ENCODE results near the gene STX8.

STX8 gene

DNA sequence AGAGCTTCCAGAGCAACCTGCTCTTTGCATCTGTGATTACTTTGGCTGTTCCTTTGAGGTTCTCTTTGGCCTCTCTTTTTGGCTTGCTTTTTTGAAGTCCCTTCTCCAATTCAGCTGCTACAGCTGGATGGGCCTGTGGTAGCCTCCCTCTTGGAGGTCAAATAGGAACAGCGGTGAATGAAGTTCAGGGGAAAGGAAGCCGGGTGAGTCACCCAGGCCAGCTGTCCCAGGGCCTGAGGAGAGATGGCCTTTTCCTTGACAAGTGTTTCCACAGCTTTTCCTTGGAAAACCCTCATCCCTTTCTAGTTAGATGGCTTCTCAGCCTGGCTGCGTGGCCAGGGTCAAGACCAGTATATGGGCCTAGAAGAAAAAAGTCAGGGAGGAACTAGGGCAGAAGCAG is 103.1 kb downstream of the STX8 start:
- Histone ChIP-seq H3K27ac (no peak overlapping the region), H3K36me3 (replicated peaks) (no peaks in the 10 kb centered on the region), H3K27me3 (replicated peaks) (no peaks in the 10 kb centered on the region), H3K4me3 (ENCODE audit: low read depth, low read length) (no peak overlapping the region)
- no peak for DNase-seq
- TF ChIP-seq, protein P1, sequence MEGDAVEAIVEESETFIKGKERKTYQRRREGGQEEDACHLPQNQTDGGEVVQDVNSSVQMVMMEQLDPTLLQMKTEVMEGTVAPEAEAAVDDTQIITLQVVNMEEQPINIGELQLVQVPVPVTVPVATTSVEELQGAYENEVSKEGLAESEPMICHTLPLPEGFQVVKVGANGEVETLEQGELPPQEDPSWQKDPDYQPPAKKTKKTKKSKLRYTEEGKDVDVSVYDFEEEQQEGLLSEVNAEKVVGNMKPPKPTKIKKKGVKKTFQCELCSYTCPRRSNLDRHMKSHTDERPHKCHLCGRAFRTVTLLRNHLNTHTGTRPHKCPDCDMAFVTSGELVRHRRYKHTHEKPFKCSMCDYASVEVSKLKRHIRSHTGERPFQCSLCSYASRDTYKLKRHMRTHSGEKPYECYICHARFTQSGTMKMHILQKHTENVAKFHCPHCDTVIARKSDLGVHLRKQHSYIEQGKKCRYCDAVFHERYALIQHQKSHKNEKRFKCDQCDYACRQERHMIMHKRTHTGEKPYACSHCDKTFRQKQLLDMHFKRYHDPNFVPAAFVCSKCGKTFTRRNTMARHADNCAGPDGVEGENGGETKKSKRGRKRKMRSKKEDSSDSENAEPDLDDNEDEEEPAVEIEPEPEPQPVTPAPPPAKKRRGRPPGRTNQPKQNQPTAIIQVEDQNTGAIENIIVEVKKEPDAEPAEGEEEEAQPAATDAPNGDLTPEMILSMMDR (IDR thresholded peaks at IDR 0.05; ENCODE audit: low read depth, low read length, missing control alignments), result no peak
- in situ Hi-C loops (cut with HindIII; ENCODE audit: low pct_ligation_motif_present, low sequenced_read_pairs), result no loop called here

DNA sequence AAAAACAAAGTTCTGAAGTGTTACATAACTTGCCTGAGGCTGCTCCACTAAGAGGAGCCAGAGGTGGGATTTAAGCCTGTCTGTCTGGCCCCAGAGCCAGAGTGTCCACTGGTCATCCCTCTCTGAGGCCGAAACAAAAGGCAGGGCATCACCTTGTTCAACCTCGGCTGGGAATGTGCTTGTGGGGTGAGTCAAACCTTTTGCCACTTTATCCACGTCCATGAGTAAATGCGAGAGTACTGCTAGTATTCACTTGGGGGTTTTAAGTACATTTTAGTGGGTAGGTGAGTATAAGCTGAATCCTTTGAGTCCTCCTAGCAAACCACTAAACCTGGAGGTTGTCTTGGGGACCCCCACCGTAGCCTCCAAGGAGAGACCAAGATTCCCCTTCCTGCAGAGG is 103.5 kb downstream of the STX8 start:
- in situ Hi-C loops (cut with HindIII; ENCODE audit: low pct_ligation_motif_present, low sequenced_read_pairs), result no loop called here
- TF ChIP-seq, protein P1 (IDR thresholded peaks at IDR 0.05; ENCODE audit: low read depth, low read length, missing control alignments), result no peak
- Histone ChIP-seq H3K4me3 (ENCODE audit: low read depth, low read length) (no peak overlapping the region), H3K27ac (no peak overlapping the region), H3K36me3 (replicated peaks) (no peaks in the 10 kb centered on the region), H3K27me3 (replicated peaks) (no peaks in the 10 kb centered on the region)
- no peak for DNase-seq

DNA sequence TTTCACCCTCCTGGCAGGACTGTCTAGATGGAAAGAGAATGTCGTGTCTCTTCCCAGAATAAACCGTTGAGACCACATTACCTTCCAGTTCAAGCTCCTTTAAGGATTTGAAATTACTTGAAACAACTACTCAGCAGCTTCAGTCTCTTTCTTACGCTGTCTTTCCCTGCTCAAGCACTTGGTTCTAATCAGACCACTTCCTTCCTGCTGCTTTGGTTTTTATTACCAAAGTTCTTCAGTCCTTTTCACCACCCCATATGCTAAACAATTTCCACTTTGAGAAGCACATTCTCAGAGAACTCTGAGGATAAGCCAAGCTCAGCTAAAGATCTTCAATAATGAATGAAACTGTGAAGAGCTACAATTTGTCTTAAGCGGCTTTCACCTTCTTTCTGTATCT is 105.4 kb downstream of the STX8 start:
- no peak for DNase-seq
- H3K27ac ChIP-seq, result no peak overlapping the region
- TF ChIP-seq, protein P1 (IDR thresholded peaks at IDR 0.05; ENCODE audit: low read depth, low read length, missing control alignments), result no peak
- no peaks in the 10 kb centered on the region for H3K27me3 ChIP-seq (replicated peaks)
- H3K36me3 ChIP-seq (replicated peaks), result no peaks in the 10 kb centered on the region
- no peak overlapping the region for H3K4me3 ChIP-seq (ENCODE audit: low read depth, low read length)
- in situ Hi-C loops (cut with HindIII; ENCODE audit: low pct_ligation_motif_present, low sequenced_read_pairs), result no loop called here

DNA sequence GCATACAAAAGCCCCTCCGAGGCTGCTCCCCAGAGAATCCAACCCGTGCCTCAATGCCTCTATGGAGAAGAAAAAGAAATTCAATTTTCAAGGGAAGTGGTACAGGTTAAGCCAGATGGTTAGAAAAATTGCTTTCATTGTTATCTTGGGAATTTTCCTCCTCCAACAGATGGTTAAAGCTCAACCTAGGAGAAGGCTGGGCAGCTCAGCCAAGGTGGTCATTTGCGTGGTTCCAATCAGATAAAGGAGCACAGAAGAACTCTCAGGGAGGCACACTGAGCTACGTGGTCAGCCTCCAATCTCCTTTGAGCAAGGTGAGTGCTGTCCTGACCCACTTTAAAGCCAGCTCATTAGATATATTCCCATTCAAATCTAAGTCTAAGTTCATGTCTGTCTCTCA is 106.7 kb downstream of the STX8 start:
- Histone ChIP-seq H3K4me3 (ENCODE audit: low read depth, low read length) (no peak overlapping the region), H3K36me3 (replicated peaks) (no peaks in the 10 kb centered on the region), H3K27ac (no peak overlapping the region), H3K27me3 (replicated peaks) (no peaks in the 10 kb centered on the region)
- TF ChIP-seq, protein P1 (IDR thresholded peaks at IDR 0.05; ENCODE audit: low read depth, low read length, missing control alignments), result no peak
- DNase-seq, result no peak
- in situ Hi-C loops (cut with HindIII; ENCODE audit: low pct_ligation_motif_present, low sequenced_read_pairs), result no loop called here

DNA sequence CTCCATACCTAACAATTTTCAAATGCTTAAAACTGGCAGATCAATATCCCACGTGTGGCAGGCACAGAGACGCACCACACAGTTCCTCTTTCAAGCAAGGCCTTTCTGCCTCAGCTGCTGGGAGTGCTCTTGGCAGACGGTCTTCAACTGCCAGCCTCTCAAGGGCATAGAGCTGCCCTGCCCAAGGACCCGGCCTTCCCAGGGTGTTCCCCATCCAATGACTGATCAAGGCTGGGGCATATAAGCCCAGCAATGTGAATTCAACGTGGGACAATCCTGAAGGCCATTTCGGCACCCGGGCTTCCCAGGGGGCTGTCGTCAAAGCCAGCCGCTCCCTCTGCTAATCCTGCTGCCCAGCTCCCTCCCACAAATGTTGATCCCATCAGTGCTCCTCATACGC is 107.1 kb downstream of the STX8 start:
- H3K27me3 ChIP-seq (replicated peaks), result no peaks in the 10 kb centered on the region
- in situ Hi-C loops (cut with HindIII; ENCODE audit: low pct_ligation_motif_present, low sequenced_read_pairs), result no loop called here
- TF ChIP-seq, protein P1 (IDR thresholded peaks at IDR 0.05; ENCODE audit: low read depth, low read length, missing control alignments), result no peak

DNA sequence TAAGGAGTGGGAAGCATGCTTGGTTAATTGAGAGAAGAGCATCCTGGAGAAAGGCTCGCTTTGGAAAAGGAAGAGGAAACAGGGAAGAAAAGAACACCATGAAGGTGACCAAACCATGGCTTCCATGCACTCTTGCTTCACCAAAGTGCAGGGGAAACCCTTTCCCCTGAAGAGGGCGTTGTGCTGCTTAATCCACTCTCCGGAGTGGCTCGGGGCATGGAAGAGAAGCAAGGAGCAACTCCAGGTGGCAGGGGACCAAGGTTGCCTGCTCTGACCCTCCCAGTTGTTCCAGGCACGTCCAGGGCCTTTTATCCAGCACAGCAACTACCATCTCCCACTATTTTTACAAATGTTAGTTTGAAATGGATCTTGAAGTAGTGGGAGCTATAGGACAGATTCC is 108.1 kb downstream of the STX8 start:
- in situ Hi-C loops (cut with HindIII; ENCODE audit: low pct_ligation_motif_present, low sequenced_read_pairs), result no loop called here

More for the DNA sequence above, 107.1 kb downstream of the STX8 start:
- H3K27ac ChIP-seq, result no peak overlapping the region
- no peak for DNase-seq
- H3K4me3 ChIP-seq (ENCODE audit: low read depth, low read length), result no peak overlapping the region
- H3K36me3 ChIP-seq (replicated peaks), result no peaks in the 10 kb centered on the region

More for the DNA sequence above, 108.1 kb downstream of the STX8 start:
- H3K27me3 ChIP-seq (replicated peaks), result no peaks in the 10 kb centered on the region
- H3K27ac ChIP-seq, result no peak overlapping the region
- H3K36me3 ChIP-seq (replicated peaks), result no peaks in the 10 kb centered on the region
- TF ChIP-seq, protein P1 (IDR thresholded peaks at IDR 0.05; ENCODE audit: low read depth, low read length, missing control alignments), result peak; percentile 33
- no peak for DNase-seq
- H3K4me3 ChIP-seq (ENCODE audit: low read depth, low read length), result no peak overlapping the region
